Muscle of leg (tissue), 11 donors: ENCODE results near the gene DACT3. TPM values are rescaled to one million over a fixed set of nuclear protein-coding genes. Genes with fewer than 3 reads are reported as not detected.

ENCODE experiments used
- DNase-seq: peaks from one replicate; pipeline ENCODE4 v3.0.0; 2013
- H3K27ac ChIP-seq: one replicate; pipeline ENCODE4 v1.5.1; 2013; ENCODE audit warnings: mild to moderate bottlenecking, low read length, control low read depth
- H3K27me3 ChIP-seq: one replicate; pipeline ENCODE4 v1.6.1; 2013; ENCODE audit warnings: low read length; ENCODE audit not compliant: control insufficient read depth, insufficient read depth
- H3K36me3 ChIP-seq: one replicate; pipeline ENCODE4 v1.6.1; 2013; ENCODE audit warnings: low read length; ENCODE audit not compliant: control insufficient read depth, insufficient read depth
- H3K4me1 ChIP-seq: one replicate; pipeline ENCODE4 v1.6.1; 2013; ENCODE audit warnings: low read length; ENCODE audit not compliant: control insufficient read depth, insufficient read depth
- H3K4me3 ChIP-seq: one replicate; pipeline ENCODE4 v1.5.1; 2013; ENCODE audit warnings: low read length, control low read depth
- H3K9me3 ChIP-seq: replicated peaks from 2 replicates; pipeline ENCODE4 v1.6.1; 2013; ENCODE audit warnings: low read depth, low read length; ENCODE audit not compliant: control insufficient read depth
- WGBS: methylation state at CpG from one replicate; pipeline ENCODE4 v1.1.5; 2013; ENCODE audit warnings: missing lambda C conversion rate; ENCODE audit not compliant: insufficient coverage; 5-methylcytosine and 5-hydroxymethylcytosine counted together
- polyA plus RNA-seq, 8 donors: library from polyadenylated mRNA; unstranded; fragments of 120-200 nt; gene quantifications; one replicate each; pipeline versions ENCODE4 v1.2.1 to v1.2.3, GENCODE V29; 2013; ENCODE audit warnings: inconsistent platforms in 1 of 8, low replicate concordance in 1 of 8; ENCODE audit not compliant: insufficient read length in 8 of 8, insufficient read depth in 1 of 8
- total RNA-seq: library from RNA; stranded (reverse); fragments of 120-200 nt; gene quantifications from one replicate; pipeline ENCODE4 v1.2.4, GENCODE V29; 2013

The DACT3 gene
- total and polyA plus RNA-seq, 9 donors: 11.5 to 28.9 (median 19.5) TPM

DNA sequence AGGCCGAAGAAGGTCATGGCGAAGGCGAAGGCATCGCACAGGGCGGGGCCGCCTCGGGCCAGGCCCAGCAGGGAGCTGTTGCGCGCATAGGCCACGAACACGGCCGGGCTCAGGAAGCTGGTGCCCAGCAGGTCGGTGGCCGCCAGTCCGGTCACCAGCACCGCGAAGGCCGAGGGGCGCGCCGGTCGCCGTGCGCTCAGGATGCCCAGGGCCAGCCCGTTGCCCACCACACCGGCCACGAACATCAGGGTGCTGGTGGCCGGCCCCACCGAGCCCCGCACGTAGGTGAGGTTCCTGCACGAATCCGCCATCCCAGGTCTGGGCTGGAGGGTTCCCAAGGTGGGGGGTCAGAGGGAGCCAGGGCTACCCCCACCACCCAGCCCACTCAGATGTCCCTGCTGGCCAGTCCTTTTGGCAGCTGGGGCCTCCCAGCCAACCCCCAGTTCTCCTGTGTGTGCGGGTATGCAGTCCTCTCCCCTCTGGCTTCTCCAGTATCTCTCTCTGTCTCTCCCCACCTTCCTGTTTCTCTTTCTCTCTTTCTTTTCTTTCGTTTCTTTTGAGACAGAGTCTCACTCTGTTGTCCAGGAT is 37.0 kb downstream of the DACT3 start:
- Histone ChIP-seq H3K4me1 (peaks cover 55% of the 10 kb centered on the region), H3K27me3 (peaks cover 2% of the 10 kb centered on the region), H3K9me3 (no peaks in the 10 kb centered on the region), H3K27ac (no peak overlapping the region), H3K36me3 (no peaks in the 10 kb centered on the region), H3K4me3 (no peak overlapping the region)
- DNase-seq: no peak
- WGBS: 89% methylated on average over 35 of the region's 35 CpGs

DNA sequence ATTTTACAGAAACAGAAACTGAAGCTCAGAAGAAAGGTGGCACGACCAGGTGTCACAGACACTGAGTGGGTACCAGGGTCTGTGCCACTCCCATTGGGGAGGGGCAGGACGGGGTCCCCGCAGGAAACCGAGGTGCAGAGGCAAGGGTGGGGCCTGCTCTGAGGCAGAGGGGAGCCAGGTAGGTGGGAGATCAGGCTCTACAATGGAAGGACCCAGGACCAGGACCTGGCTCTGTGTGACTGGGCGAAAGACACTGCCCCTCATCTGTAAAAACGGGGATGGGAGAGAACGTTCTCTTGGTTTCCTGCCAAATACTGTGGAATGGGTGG is 38.9 kb downstream of the DACT3 start:
- 67% methylated on average over 4 of the region's 7 CpGs for WGBS
- H3K27ac ChIP-seq: no peak overlapping the region

GRCh38 chr19:46621191-46622117 is 39.5 kb downstream of the DACT3 start:
- H3K4me3 ChIP-seq: no peak overlapping the region
- WGBS: 52% methylated on average over 16 of the region's 32 CpGs
- H3K36me3 ChIP-seq: no peaks in the 10 kb centered on the region
- H3K9me3 ChIP-seq: no peaks in the 10 kb centered on the region
- no peak for DNase-seq
- H3K27ac ChIP-seq: peak overlapping the region; percentile 15
- peaks cover 71% of the 10 kb centered on the region for H3K4me1 ChIP-seq
- H3K27me3 ChIP-seq: peaks cover 2% of the 10 kb centered on the region

More for the DNA sequence above, 38.9 kb downstream of the DACT3 start:
- DNase-seq: no peak
- no peaks in the 10 kb centered on the region for H3K9me3 ChIP-seq
- H3K4me3 ChIP-seq: no peak overlapping the region
- H3K27me3 ChIP-seq: peaks cover 2% of the 10 kb centered on the region
- H3K4me1 ChIP-seq: peaks cover 66% of the 10 kb centered on the region
- H3K36me3 ChIP-seq: no peaks in the 10 kb centered on the region

DNA sequence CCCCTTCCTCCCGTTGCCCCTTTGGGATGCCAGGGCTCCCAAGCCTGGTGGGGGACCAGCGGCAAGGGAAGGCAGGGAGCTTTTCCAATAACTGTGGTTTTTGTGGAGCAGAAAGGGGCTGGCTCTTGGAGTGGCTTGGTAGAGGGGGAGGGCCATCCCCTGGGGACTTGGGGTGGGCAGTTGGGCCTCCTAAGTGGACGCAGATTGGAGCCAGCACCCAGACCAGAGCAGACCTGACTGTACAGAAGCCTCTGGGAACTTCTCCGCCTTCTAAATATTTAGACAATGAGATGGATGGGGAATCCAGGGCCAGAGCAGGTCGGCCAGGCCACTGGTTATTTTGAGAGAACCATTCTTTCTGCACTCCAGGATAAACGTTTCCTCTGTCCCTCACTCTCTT is 40.3 kb downstream of the DACT3 start:
- no peaks in the 10 kb centered on the region for H3K36me3 ChIP-seq
- H3K4me1 ChIP-seq: peaks cover 64% of the 10 kb centered on the region
- peaks cover 2% of the 10 kb centered on the region for H3K27me3 ChIP-seq
- H3K9me3 ChIP-seq: no peaks in the 10 kb centered on the region
- no peak for DNase-seq
- no peak overlapping the region for H3K4me3 ChIP-seq
- peak overlapping the region; percentile 15 for H3K27ac ChIP-seq
- 35% methylated on average over 2 of the region's 6 CpGs for WGBS

DNA sequence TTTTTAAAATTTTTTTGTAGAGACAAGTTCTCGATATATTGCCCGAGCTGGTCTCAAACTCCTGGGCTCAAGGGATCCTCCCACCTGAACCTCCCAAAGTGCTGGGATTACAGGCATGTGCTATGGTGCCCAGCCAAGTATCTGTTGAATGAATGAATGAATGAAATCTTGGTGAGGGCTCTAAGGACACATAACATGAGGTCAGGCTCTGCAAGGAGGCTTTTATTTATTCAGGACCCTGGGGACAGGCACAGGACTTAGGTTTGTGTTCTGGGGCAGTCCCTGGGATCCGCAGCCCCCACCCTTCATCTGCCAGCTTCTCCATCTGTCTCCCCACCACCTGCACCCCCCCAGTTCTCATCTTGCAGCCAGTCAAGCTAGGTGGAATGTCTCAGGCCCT is 40.7 kb downstream of the DACT3 start:
- peak overlapping the region; percentile 15 for H3K27ac ChIP-seq
- H3K27me3 ChIP-seq: peaks cover 2% of the 10 kb centered on the region
- 76% methylated on average over 3 of the region's 3 CpGs for WGBS
- peaks cover 59% of the 10 kb centered on the region for H3K4me1 ChIP-seq
- H3K4me3 ChIP-seq: no peak overlapping the region
- no peak for DNase-seq
- H3K9me3 ChIP-seq: no peaks in the 10 kb centered on the region
- no peaks in the 10 kb centered on the region for H3K36me3 ChIP-seq

DNA sequence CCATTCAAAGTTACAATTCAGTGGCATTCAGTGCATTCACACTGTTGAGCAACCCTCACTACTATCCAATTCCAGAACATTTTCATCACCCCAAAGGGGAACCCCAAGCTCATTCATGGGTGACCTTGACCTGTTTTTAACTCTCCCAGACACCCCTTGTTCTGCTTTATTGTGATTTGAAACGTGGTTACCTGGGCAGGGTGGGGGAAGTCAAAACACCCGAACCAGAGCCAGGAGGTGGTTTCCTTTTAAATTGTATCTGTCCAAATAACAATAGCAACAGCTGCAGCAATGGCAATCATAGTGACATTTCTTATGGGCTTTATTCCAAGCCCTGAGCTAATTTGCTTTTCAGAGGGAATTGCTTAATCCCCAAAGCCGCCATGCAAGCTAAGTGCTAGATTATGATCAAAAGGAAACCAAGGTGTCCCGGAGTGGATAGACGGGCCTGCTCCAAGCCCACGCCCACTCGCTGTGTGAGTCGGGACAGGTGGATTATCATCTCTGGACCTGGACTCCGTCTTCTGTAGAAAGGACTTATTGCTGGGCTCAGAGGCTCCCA is 42.2 kb downstream of the DACT3 start:
- Histone ChIP-seq H3K27me3 (peaks cover 2% of the 10 kb centered on the region), H3K4me1 (peaks cover 50% of the 10 kb centered on the region)
- 44% methylated on average over 5 of the region's 9 CpGs for WGBS

DNA sequence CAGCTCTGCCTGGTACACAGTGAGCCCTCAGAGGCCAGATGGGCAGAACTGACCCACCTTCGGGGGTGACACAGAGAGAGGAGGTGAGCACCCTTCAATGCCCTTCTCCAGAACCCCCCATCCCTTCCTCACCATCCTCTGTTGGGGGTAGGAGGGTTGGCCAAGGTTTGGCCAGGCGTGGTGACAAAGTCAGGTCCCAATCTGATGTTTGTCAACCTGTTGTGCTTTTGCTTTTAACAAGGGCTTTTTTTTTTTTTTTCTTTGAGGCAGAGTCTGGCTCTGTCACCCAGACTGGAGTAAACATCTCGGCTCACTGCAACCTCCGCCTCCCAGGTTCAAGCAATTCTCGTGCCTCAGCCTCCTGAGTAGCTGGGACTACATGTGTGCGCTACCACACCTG is 43.4 kb downstream of the DACT3 start:
- Histone ChIP-seq H3K4me3 (no peak overlapping the region), H3K27ac (no peak overlapping the region), H3K4me1 (peaks cover 44% of the 10 kb centered on the region), H3K27me3 (peaks cover 2% of the 10 kb centered on the region), H3K9me3 (no peaks in the 10 kb centered on the region), H3K36me3 (no peaks in the 10 kb centered on the region)
- WGBS: 78% methylated on average over 3 of the region's 6 CpGs
- no peak for DNase-seq

More for the DNA sequence above, 42.2 kb downstream of the DACT3 start:
- Histone ChIP-seq H3K36me3 (no peaks in the 10 kb centered on the region), H3K9me3 (no peaks in the 10 kb centered on the region), H3K4me3 (no peak overlapping the region), H3K27ac (peak overlapping the region; percentile 47)
- DNase-seq: peak; percentile 67

DNA sequence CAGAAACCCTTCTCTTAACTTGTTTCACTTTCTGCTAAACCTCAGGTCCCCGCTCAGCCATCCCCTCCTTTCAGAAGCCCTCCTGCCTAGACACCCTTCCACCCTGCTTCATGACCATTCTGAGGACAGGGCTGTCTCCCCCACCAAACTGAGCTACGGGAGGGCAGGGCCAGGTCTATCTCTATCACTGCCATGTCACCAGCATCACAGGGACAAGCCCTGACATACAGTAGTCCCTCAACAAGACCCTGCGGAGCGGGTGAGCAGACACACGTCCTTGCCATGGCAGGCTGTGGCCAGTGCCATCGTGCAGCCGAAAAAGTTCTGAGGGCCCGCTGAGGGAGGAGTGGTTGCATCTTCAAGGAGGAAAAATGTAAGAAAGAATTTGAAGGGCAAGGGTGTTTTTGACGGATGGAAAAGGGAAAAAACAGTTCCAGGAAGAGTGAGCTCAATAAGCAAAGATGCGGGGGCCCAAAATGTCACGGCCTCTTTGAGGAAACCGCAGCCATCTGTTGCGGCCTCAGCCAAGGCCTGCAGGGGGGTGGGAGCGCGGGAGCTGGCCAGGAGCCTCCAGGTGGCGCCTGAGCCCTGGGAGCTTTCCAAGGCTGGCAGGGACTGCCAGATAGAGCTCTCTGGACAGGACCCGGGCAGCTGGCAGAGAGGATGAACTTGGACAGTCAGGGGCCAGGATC is 44.2 kb downstream of the DACT3 start:
- H3K4me3 ChIP-seq: no peak overlapping the region
- DNase-seq: peak; percentile 70
- H3K27me3 ChIP-seq: peaks cover 2% of the 10 kb centered on the region
- no peak overlapping the region for H3K27ac ChIP-seq
- no peaks in the 10 kb centered on the region for H3K9me3 ChIP-seq
- H3K4me1 ChIP-seq: peaks cover 48% of the 10 kb centered on the region
- WGBS: 22% methylated on average over 17 of the region's 17 CpGs
- H3K36me3 ChIP-seq: no peaks in the 10 kb centered on the region

- H3K36me3 ChIP-seq: peaks cover under 1% of the 10 kb centered on the region
- peaks cover 41% of the 10 kb centered on the region for H3K4me1 ChIP-seq
- H3K27me3 ChIP-seq: peaks cover 2% of the 10 kb centered on the region
- no peak overlapping the region for H3K27ac ChIP-seq
- 98% methylated on average over 6 of the region's 10 CpGs for WGBS
- no peaks in the 10 kb centered on the region for H3K9me3 ChIP-seq
- no peak overlapping the region for H3K4me3 ChIP-seq
- DNase-seq: no peak
Observed at GRCh38 chr19:46615966-46616365, 45.0 kb downstream of the DACT3 start.
